Measurements from ENCODE around the gene PPP1R3F. TPM values are rescaled to one million over a fixed set of nuclear protein-coding genes. Genes with fewer than 3 reads are reported as not detected.
"Not testable (repeated sequence)": the region's sequence is repeated elsewhere in the genome, so short reads cannot be mapped to it uniquely, and the experiment has no call there.

PPP1R3F gene
- total RNA-seq, 1 experiment from 2014 or later: 7.3 TPM

DNA sequence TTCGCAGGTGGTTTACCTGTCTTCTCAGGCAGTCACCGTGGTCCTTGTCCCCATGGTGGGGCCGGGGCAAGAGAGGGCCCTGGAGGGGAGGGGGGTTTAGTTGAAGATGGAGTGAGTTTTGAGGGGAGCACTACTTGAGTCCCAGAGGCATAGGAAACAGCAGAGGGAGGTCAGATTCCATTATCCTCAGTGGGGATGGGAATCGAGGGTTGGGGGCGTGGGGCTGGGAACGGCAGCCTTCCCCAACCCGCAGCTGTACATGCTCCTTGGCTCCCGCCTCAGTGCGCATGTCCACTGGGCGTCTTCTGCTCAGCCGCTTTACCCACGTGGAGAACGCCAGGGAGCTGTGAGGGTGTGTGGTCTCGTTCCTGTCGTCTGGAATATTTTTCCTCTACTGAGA lies 33.8 kb downstream of the PPP1R3F start, which contains the start of gene GAGE10:
GAGE10 (plus strand) TSS at position 301 of the 400 bp plus-strand sequence. CDS start 1,214 bp downstream, outside the sequence.
- Histone ChIP-seq H3K4ac (ENCODE audit: low read depth, low read length) (no peak within 1 kb of the TSS), H2BK15ac (ENCODE audit: low read depth, low read length) (no peak within 1 kb of the TSS), H2BK5ac (ENCODE audit: insufficient read length, low read length) (no peak within 1 kb of the TSS), H4K20me1 (ENCODE audit: control insufficient read depth, insufficient read depth, insufficient read length) (no peaks in the 10 kb centered on the region), H3K18ac (ENCODE audit: insufficient read length, low read depth, low read length) (no peak within 1 kb of the TSS), H3K9me3 (ENCODE audit: control insufficient read depth, low read depth, low read length) (peaks cover 38% of the 10 kb centered on the region), H3K79me1 (ENCODE audit: insufficient read depth, low read depth, low read length, poor library complexity, severe bottlenecking) (no peaks in the 10 kb centered on the region), H2BK12ac (ENCODE audit: insufficient read length, low read depth, low read length) (no peak within 1 kb of the TSS), H3K79me2 (ENCODE audit: insufficient read depth, low read length) (no peaks in the 10 kb centered on the region), H3K56ac (ENCODE audit: insufficient read length, low read depth, low read length) (no peak within 1 kb of the TSS), H2AFZ (ENCODE audit: low read length) (no peak within 1 kb of the TSS), H4K5ac (ENCODE audit: insufficient read length, low read depth, low read length) (no peak within 1 kb of the TSS), H3K4me1 (ENCODE audit: insufficient read depth, low read length) (no peaks in the 10 kb centered on the region), H2BK20ac (ENCODE audit: low read depth, low read length, poor library complexity, severe bottlenecking) (no peak within 1 kb of the TSS), H4K8ac (replicated peaks; ENCODE audit: insufficient read length, low read depth, low read length) (no peak within 1 kb of the TSS), H2AK5ac (ENCODE audit: insufficient read length, low read length) (no peak within 1 kb of the TSS), H3K23ac (ENCODE audit: insufficient read length, low read depth, low read length) (no peak within 1 kb of the TSS), H3K27me3 (ENCODE audit: insufficient read depth, low read length) (no peaks in the 10 kb centered on the region), H3T11ph (ENCODE audit: low read length) (no peak within 1 kb of the TSS), H4K91ac (ENCODE audit: insufficient read length, low read depth, low read length) (no peak within 1 kb of the TSS), H3K4me2 (ENCODE audit: insufficient read depth, insufficient read length, low read length) (no peak within 1 kb of the TSS), H3K9ac (ENCODE audit: extremely low read depth, insufficient read length, low read length) (no peak within 1 kb of the TSS), H3K23me2 (ENCODE audit: insufficient read length, low read depth, low read length, poor library complexity, severe bottlenecking) (no peaks in the 10 kb centered on the region), H2BK120ac (ENCODE audit: low read depth, low read length, poor library complexity, severe bottlenecking) (no peak within 1 kb of the TSS), H3K14ac (ENCODE audit: insufficient read depth, low read length) (no peak within 1 kb of the TSS), H3K27ac (ENCODE audit: insufficient read length, low read depth, low read length) (no peak within 1 kb of the TSS)
- no CpG with 5 or more reads among the region's 15 CpGs for WGBS (ENCODE audit: extremely low coverage, insufficient read length, low lambda C conversion rate)
- Mint-ChIP-seq H3K4me1 (peaks cover 10 to 13% of the 10 kb centered on the region in 2 experiments), H3K4me3 (no peak within 1 kb of the TSS), H3K9me3 (peaks cover 65 to 71% of the 10 kb centered on the region in 2 experiments), H3K36me3 (ENCODE audit: insufficient read depth in 1 of 3, low read depth in 3 of 3) (peaks cover 5 to 11% (median 6%) of the 10 kb centered on the region in 3 experiments; a peak in 3 of 7 replicates), H3K27me3 (ENCODE audit: low read depth) (peaks cover 2% of the 10 kb centered on the region; the same call in 1 of the 2 replicates), H3K27ac (no peak within 1 kb of the TSS; a peak in 2 of 7 replicates)
- TF ChIP-seq, protein P1, sequence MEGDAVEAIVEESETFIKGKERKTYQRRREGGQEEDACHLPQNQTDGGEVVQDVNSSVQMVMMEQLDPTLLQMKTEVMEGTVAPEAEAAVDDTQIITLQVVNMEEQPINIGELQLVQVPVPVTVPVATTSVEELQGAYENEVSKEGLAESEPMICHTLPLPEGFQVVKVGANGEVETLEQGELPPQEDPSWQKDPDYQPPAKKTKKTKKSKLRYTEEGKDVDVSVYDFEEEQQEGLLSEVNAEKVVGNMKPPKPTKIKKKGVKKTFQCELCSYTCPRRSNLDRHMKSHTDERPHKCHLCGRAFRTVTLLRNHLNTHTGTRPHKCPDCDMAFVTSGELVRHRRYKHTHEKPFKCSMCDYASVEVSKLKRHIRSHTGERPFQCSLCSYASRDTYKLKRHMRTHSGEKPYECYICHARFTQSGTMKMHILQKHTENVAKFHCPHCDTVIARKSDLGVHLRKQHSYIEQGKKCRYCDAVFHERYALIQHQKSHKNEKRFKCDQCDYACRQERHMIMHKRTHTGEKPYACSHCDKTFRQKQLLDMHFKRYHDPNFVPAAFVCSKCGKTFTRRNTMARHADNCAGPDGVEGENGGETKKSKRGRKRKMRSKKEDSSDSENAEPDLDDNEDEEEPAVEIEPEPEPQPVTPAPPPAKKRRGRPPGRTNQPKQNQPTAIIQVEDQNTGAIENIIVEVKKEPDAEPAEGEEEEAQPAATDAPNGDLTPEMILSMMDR (conservative IDR thresholded peaks at IDR 0.05): no peak
- no peak for DNase-seq

DNA sequence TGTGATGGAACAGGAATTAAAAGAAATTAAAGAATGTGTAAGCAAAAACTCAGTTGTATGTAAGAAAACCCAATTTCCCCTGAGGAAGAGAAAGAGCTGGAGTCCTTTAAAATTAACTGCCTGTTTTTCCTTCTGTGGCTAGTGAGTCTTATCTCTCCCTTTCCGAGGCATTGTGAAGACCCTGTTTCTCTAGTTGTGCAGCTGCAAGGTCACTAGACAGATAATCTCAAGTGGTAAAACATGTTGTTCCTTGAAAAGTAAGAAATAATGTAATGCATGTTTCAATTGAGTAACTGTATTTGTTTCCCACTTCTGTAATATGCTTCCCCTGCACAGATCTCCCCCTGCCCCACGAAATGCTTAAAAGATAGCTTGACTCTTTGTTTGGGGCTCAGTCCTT lies 38.2 kb downstream of the PPP1R3F start:
- H3K4me2 ChIP-seq (ENCODE audit: insufficient read depth, insufficient read length, low read length); H3K56ac ChIP-seq (ENCODE audit: insufficient read length, low read depth, low read length); H3K27me3 Mint-ChIP-seq (ENCODE audit: low read depth); H3K14ac ChIP-seq (ENCODE audit: insufficient read depth, low read length); H4K5ac ChIP-seq (ENCODE audit: insufficient read length, low read depth, low read length); H3K4me1 ChIP-seq (ENCODE audit: insufficient read depth, low read length); H2AFZ ChIP-seq (ENCODE audit: low read length); H3T11ph ChIP-seq (ENCODE audit: low read length); H4K91ac ChIP-seq (ENCODE audit: insufficient read length, low read depth, low read length); H3K79me2 ChIP-seq (ENCODE audit: insufficient read depth, low read length); H4K8ac ChIP-seq (replicated peaks; ENCODE audit: insufficient read length, low read depth, low read length); H3K23ac ChIP-seq (ENCODE audit: insufficient read length, low read depth, low read length); DNase-seq; H2BK15ac ChIP-seq (ENCODE audit: low read depth, low read length); H2BK12ac ChIP-seq (ENCODE audit: insufficient read length, low read depth, low read length); H3K4me3 Mint-ChIP-seq; H3K18ac ChIP-seq (ENCODE audit: insufficient read length, low read depth, low read length); H2BK120ac ChIP-seq (ENCODE audit: low read depth, low read length, poor library complexity, severe bottlenecking); H4K20me1 ChIP-seq (ENCODE audit: control insufficient read depth, insufficient read depth, insufficient read length); H3K27ac Mint-ChIP-seq; H3K27ac ChIP-seq (ENCODE audit: insufficient read length, low read depth, low read length); H2BK20ac ChIP-seq (ENCODE audit: low read depth, low read length, poor library complexity, severe bottlenecking); H3K23me2 ChIP-seq (ENCODE audit: insufficient read length, low read depth, low read length, poor library complexity, severe bottlenecking); H2AK5ac ChIP-seq (ENCODE audit: insufficient read length, low read length); H3K79me1 ChIP-seq (ENCODE audit: insufficient read depth, low read depth, low read length, poor library complexity, severe bottlenecking); H3K27me3 ChIP-seq (ENCODE audit: insufficient read depth, low read length); H3K4ac ChIP-seq (ENCODE audit: low read depth, low read length); H2BK5ac ChIP-seq (ENCODE audit: insufficient read length, low read length); H3K9ac ChIP-seq (ENCODE audit: extremely low read depth, insufficient read length, low read length): not testable (repeated sequence)
- Mint-ChIP-seq H3K4me1 (peaks cover 38 to 46% of the 10 kb centered on the region in 2 experiments), H3K36me3 (ENCODE audit: insufficient read depth in 1 of 3, low read depth in 3 of 3) (peaks cover 5 to 15% (median 6%) of the 10 kb centered on the region in 3 experiments; a peak in 4 of 7 replicates), H3K9me3 (peaks cover 62 to 68% of the 10 kb centered on the region in 2 experiments)
- no CpG with 5 or more reads among the region's 2 CpGs for WGBS (ENCODE audit: extremely low coverage, insufficient read length, low lambda C conversion rate)
- H3K9me3 ChIP-seq (ENCODE audit: control insufficient read depth, low read depth, low read length): peaks cover 37% of the 10 kb centered on the region

Measured in H9 (cell line).